ENCODE data around the gene ALOXE3.

DNA sequence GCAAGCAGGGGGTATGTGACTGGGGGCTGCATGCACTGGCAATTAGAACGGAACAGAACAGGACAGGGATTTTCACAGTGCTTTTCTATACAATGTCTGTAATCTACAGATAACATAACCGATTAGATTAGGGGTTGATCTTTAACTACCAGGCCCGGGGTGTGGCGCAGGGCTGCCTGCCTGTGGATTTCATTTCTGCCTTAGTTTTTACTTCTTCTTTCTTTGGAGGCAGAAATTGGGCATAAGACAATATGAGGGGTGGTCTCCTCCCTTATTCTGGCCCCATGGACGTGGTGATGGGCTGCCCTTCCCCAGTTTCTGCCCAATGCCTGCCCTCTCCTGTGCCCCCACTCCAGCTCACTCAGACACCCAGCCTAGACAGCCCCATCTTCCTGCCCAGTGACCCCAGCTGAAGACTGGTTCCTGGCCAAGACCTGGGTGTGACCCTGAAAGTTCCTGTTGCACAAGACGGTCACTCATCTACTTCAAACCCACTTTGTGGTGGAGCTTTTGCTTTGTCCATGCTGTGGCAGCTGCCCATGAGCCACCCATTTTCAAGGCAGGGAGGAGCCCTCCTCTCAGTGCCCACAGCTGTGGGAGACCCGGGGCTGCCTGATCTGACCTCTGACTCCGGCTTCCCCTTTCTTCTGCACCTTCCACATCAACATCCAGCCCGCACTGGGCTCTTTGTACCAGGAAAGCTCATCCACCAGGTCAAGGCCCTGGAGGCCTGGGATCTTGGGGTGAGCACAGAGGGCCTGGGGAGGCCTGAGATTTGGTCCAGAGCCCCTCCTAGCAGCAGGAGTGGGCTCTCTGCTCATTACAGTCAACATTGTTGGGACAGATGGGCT lies 49.4 kb downstream of the ALOXE3 start:
- TF ChIP-seq, protein P1, sequence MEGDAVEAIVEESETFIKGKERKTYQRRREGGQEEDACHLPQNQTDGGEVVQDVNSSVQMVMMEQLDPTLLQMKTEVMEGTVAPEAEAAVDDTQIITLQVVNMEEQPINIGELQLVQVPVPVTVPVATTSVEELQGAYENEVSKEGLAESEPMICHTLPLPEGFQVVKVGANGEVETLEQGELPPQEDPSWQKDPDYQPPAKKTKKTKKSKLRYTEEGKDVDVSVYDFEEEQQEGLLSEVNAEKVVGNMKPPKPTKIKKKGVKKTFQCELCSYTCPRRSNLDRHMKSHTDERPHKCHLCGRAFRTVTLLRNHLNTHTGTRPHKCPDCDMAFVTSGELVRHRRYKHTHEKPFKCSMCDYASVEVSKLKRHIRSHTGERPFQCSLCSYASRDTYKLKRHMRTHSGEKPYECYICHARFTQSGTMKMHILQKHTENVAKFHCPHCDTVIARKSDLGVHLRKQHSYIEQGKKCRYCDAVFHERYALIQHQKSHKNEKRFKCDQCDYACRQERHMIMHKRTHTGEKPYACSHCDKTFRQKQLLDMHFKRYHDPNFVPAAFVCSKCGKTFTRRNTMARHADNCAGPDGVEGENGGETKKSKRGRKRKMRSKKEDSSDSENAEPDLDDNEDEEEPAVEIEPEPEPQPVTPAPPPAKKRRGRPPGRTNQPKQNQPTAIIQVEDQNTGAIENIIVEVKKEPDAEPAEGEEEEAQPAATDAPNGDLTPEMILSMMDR (IDR thresholded peaks at IDR 0.05), result no peak
- no peak for TF ChIP-seq EP300 (IDR thresholded peaks at IDR 0.05)

All from upper lobe of left lung (tissue), 4 donors.